8988T (cell line): ENCODE measurements around the gene RRM1.
"Not testable (repeated sequence)": the region's sequence is repeated elsewhere in the genome, so short reads cannot be mapped to it uniquely, and the experiment has no call there.

Source experiments
- DNase-seq: peaks from one replicate; pipeline ENCODE4 v3.0.0; 2011

RRM1 gene

DNA sequence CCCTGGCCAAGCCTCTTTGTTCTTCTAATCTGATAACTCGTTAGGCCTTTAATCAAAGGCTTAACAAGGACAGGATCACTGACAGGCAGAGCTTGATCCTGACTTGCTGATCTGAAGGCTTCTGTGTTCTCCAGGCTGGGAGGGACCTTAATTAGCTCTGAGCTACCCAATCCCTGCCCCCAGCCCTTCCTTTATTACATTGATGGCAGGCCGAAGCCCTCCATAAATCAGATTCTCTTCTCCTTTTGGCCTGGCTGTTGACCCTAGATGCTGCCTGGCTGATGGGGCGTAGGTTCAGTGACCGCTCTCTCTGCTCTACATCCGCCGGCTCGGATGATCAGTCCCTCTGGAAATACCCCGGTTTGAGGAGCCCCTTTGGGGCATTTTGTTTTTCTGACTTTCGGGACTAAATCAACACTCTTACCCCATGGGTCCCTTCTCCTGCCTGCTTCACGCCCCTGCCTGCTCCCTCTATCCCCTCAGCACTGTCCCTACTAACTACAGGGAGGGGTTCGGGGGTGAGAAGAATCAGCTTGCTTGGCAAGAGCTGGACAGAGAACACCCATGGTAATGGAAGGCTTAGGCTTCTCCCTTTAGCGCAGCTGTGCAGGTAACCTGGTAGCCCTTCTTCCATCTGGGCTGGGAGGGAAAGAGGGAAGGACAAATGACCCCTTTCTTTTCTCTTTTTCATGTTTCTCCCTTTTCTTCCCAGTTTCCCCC lies 10.0 kb upstream of the RRM1 start:
- no peak for DNase-seq

DNA sequence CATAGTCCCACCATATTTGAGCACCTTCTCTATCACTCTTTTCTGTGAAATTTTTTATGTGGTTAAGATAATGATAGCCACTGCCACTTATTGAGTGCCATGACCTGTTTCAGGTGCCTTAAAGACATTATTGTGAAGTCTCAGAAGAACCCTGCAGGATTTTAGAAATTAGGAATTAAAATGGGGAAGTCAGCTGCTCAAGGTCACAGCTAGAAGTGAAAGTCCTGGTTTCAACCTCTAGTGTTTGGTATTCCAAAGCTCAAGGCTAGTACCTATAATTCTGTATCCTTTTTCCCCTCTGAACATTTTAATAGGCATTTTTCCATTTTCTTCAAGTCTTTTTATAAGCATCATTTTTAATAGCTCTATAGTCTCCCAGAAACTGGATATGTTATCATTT lies 9.0 kb upstream of the RRM1 start:
- no peak for DNase-seq

DNA sequence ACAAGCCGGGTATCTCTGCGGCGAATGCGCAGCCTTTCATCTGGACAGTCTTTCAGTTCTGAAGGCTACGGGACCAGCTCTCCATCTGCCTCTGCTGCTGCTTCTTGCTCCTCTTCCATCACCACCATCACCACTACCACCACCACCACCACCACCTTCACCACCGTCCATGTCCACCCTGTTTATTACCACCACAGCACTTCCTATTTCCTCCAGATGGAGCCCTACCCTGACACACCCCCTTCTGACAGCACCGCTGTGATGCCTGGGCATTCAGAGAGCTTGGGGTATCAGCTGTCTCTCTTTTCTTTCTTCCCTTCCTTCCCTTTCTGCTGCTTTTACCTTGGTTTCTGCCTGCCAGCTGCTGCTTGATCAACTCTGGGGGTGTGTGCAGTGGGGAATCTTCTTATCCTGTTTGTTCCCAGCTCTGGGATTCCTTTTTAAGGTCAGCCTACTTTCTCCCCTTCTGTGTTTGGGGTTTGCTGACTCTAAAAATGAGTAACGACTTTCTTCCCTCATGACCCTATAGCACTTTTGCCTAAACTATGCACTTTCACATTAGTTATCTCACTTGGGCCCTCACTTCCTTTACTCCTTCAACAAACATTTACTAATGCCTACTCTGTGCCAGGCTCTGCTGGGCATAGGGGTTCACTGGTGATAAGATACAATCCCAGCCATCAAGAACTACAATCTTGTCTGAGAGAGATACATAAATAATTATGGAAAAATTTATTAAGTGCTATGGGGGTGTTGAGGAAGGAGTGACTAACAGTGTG lies 7.8 kb upstream of the RRM1 start:
- no peak for DNase-seq

DNA sequence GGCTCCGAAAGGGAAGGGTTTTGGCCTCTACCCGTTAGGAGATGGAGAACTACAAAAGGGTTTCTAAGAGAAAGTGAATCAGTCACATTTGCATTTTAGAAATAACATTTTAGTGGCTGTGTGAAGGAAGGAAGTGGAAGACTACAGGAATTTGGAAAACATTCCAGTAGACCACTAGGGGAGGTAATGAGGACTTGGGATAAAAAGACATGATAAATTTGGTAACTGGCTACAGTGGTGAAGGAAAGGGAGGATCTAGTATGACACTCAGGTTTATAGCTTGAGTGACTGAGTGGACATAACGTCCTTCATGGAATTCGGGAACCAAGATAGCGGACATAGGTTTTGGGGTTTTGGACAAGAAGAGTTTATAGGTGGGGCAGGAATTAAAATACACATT lies 7.0 kb upstream of the RRM1 start:
- no peak for DNase-seq

DNA sequence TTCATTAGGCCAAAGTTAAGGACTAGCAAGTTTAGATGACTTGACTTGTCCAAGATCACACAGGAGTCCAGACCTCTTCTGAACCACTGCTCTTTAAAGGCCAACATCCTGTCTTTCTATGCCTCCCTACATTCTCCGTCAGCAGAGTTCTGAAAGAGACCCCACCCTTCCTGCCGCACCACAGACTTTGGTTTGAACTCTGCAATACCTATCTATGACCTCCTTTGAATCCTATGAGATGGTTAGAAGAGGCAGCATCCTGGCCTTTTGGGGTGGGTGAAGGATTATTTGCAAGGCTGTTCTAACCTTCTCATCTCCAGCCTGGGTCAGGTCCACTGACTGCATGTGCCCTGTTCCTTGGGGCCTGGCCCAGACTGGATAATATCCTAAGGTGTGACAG lies 4.3 kb upstream of the RRM1 start:
- no peak for DNase-seq

DNA sequence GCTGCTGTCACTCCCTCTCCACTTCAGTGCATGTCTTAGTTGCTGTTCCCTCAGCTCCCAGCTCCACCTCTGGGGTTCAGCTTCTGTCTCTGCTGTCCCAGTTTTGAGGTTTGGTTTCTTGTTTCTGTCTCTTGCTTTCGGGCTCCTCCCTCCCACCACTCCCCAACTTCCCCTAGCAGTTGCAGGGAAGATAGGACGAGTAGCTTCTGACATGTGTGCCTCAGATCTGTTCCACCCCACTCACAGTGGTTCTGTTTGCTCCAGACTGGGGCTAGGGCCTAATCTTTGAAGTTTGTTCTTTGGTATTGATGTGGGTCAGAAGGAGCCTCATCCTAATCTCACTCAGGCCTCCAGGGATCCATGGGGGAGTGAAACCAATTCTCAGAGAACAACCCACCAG lies 2.6 kb upstream of the RRM1 start:
- DNase-seq = no peak

DNA sequence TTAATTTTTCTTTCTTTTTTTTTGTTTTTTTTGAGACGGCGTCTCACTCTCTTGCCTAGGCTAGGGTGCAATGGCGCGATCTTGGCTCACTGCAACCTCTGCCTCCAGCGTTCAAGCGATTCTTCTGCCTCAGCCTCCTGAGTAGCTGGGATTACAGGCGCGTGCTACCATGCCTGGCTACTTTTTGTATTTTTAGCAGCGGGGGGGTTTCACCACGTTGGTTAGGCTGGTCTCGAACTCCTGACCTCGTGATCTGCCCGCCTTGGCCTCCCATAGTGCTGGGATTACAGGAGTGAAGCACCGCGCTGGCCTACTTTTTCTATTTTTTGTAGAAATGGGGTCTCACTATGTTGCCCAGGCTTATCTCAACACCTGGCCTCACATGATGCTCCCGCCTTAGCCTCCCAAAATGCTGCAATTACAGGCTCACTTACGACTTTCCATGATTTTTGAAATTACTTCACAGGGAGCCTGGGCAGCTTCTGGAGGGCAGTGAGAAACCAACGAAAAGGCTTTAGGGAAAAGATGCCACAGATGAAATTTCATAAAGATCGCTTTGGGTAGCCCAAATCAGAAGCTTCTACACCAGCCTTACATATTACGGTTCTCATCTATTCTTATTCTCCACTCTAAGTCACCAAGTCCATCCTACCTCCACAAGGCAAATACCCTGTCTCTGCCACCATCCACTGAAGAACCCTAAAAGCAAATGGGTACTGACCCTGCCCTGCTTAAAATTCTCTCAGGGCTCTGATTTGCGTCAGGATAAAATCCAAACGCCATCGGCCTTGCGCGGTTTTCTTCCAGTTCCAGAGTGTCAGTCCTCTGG lies 866 bp upstream of the RRM1 start:
- no peak for DNase-seq

DNA sequence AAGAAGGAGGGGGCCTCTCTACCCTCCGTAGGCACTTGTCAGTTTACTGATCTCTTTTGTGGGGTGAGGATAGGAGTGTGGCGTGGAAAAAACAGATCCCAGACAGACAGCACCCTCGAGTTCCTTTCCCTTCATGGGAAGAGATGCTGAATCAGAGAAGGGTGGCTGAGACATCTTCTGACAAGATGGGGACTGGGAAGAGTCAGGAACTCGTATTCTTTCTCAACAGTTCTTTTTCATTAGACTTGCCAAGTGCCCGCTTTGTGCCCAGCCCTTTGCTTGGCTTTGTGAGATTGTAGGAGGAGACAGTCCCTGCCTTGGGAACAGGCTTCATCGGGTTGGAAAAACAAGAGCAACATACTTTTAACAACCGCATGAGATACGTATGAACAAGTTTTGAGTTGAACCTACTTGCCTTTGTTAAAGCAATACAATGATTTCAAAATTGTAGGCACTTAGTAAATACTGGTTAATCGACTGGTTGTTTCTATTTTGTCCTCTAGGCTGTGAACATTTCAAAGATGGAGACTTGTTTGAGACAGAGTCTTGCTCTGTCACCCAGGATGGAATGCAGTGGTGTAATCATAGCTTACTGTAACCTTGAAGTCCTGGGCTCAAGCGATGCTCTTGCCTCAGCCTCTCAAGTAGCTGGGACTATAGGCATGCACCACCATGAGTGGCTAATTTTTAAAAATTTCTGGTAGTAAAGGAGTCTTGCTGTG lies 1.1 kb downstream of the RRM1 start:
- no peak for DNase-seq

DNA sequence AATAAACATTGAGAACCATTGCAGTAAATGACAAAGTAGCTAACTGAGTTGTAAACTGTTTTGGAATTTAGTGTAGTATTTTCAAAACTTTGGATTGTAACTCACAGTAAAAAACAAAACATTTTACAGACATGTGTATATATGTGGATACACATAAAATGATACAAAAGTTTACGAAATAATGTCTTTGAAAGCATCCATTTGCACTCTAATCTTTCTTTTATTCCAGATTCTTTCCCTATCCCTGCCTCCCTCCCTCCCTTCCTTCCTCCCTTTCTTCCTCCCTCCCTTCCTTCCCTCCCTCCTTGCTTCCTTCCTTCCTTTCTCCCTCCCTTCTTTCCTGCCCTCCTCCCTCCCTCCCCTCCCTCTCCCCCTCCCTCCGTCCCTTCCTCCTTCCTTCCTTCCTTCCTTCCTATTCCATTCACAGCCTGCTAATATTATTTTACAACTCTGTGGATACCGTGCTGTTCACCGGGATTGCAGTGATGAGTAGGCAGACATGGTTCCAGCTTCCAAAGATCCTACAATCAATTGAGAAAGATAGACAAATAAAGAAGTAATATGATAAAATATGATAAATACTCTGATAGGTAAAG lies 3.5 kb downstream of the RRM1 start:
- no peak for DNase-seq

DNA sequence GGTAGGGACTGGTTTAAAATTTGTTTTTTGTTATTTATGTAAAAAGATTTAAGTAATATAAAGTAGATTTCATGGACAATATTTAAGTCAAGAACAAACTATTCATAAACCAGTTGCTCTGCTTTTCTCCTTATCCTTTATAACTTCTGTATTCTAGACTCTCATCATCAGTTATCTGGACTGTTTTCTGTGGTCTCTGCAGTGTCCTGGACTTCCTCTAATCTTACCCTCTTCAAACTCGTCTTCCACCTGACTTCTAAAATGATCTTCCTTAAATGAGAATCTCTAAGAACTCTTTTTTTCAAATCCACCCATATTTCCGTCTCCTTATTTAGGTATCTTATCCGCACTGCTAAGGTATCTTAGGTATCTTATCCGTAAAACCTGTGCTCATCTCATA lies 8.1 kb downstream of the RRM1 start:
- no peak for DNase-seq

DNA sequence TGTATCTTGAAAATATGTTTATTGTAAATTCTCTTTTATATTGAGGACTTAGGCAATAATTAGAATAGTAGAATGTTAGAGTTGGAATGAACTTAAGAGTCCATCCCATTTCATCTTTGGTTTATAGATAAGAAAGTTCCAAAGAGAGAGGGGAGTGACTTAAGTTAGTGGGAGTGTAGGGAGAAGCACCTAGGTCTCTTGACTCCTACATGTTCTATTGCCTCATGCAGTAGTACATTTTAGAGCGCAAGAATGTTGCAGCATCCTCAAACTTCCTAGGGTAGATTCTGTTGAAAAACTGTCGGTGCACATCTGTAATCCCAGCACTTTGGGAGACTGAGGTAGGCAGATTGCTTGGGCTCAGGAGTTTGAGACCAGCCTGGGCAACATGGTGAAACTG lies 8.7 kb downstream of the RRM1 start:
- no peak for DNase-seq

DNA sequence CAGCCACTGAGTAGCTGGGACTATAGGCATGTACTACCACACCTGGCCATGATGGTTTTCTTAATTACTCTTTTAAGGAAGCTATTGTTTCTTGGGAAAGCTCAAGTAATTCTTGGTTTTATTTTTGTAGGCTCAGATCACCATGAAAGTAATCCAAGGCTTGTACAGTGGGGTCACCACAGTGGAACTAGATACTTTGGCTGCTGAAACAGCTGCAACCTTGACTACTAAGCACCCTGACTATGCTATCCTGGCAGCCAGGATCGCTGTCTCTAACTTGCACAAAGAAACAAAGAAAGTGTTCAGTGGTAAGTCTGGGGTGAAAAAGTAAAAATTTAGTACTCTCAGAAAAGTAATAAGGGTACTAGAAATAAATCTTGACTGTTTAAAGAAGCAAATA lies 11.3 kb downstream of the RRM1 start:
- DNase-seq = no peak

DNA sequence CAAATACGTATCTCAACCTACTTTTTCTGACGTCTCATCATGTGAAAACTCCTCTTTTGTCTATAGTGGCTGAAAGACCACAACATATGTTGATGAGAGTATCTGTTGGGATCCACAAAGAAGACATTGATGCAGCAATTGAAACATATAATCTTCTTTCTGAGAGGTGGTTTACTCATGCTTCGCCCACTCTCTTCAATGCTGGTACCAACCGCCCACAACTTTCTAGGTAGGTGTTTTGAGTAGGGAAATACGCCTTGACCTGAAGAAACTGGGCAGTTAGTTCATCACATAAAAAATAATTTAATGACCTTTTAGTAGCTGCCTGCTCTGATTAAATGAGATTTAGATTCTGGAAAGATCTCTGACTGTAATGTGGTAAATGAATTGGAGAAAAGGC lies 17.2 kb downstream of the RRM1 start:
- no peak for DNase-seq

DNA sequence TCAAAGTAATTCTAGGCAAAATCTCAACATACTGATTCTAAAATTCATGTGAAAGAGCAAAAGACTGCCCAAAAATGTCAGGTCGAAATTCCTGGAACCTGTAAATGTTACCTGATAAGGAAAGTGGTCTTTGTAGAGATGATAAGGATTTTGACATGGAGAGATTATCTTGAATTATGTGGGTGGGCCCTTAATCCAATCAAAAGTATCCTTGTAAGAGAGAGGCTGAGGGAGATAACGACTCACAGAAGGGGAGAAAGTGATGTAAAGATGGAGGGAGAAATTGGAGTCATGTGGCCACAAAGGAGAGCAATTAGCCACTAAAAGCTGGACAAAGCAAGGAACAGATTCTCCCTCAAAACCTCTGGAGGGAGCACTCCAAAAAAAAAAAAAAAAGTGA lies 20.5 kb downstream of the RRM1 start:
- DNase-seq = no peak

DNA sequence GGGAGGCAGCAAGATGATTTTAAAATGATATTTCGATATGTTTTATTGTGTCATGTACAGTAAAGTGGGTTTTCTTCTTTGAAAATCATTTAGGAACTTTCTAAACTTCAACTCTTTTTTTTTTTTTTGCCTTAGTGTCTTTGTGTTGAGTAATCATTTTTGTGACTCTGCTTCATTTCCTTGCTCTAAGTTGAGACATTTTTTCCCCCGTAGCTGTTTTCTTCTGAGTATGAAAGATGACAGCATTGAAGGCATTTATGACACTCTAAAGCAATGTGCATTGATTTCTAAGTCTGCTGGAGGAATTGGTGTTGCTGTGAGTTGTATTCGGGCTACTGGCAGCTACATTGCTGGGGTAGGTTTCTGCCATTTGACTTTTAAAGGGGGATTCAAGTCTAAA lies 23.5 kb downstream of the RRM1 start:
- DNase-seq = no peak

DNA sequence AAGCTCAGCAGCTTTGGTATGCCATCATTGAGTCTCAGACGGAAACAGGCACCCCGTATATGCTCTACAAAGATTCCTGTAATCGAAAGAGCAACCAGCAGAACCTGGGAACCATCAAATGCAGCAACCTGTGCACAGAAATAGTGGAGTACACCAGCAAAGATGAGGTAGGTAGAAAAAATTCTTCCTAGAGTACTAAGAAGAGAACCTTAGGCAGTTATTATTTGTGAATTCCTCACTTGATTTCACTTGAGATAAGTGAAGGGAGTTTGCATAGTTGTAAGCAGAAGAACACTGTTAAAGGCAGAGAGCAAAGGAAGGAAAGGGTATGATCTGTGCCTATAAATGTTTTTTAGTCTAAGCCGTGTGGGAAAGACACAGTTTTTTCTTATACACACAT lies 28.6 kb downstream of the RRM1 start:
- DNase-seq = no peak

DNA sequence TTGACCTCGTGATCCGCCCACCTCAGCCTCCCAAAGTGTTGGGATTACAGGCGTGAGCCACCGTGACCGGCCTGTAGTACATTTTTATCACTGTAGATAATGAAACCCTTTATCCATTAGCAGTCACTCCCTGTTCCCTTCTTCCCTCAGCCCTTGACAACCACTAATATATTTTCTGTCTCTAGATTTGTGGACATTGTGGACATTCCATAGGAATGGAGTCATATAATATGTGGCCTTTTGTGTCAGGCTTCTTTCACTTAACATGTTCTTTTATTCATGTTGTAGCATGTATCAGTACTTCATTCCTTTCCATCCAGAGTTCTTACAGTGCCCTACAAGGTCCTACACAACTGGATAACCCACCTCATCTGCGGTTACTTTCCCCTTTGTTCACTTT lies 30.5 kb downstream of the RRM1 start:
- DNase-seq = no peak

DNA sequence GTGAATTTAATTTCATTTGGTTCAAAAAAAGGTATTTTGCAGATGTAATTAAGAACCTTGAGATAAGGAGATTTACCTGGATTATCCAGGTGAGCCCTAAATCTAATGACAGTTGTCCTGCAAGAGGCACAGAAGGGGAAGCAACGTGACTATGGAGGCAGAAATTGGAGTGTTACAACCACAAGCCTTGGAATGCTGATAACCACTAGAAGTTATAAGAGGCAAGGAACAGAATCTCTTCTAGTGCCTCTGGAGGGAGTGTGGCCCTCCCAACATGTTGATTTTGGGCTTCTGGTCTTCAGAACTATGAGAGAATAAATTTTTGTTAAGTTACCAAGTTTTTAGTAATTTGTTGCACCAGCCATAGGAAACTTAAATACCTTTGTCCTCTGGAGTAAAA lies 32.8 kb downstream of the RRM1 start:
- no peak for DNase-seq

DNA sequence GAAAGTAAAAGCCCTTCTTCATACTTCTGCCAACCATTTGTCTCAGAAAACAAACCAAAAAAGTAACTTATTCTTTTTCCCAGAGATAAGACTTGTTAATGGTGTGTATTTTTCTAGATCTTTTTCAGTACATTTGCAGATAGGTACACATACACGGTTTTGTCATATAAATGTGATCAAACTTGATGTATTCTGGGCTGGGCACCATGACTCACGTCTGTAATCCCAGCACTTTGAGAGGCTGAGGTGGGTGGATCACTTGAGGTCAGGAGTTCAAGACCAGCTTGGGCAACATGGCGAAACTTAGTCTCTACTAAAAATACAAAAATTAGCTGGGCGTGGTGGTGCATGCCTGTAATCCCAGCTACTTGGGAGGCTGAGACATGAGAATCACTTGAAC lies 35.6 kb downstream of the RRM1 start:
- DNase-seq = not testable (repeated sequence)

DNA sequence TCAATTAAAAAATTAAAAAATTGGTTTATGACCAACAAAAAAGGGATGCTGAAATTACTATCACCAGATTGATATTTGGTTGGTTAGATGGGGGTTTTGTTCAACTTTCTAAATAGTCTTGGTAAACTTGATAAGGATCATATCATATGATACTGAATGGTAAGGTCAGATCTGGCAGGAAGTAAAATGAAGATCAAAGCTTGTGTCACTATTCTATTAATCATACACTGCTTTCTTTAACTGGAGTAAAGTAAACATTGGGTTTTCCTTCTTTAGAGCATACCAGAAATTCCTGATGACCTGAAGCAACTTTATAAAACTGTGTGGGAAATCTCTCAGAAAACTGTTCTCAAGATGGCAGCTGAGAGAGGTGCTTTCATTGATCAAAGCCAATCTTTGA lies 40.2 kb downstream of the RRM1 start:
- DNase-seq = no peak

DNA sequence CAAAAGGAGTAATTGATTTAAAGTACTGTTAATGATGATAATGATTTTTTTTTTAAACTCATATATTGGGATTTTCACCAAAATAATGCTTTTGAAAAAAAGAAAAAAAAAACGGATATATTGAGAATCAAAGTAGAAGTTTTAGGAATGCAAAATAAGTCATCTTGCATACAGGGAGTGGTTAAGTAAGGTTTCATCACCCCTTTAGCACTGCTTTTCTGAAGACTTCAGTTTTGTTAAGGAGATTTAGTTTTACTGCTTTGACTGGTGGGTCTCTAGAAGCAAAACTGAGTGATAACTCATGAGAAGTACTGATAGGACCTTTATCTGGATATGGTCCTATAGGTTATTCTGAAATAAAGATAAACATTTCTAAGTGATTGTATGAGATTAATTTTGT lies 43.9 kb downstream of the RRM1 start:
- DNase-seq = no peak

DNA sequence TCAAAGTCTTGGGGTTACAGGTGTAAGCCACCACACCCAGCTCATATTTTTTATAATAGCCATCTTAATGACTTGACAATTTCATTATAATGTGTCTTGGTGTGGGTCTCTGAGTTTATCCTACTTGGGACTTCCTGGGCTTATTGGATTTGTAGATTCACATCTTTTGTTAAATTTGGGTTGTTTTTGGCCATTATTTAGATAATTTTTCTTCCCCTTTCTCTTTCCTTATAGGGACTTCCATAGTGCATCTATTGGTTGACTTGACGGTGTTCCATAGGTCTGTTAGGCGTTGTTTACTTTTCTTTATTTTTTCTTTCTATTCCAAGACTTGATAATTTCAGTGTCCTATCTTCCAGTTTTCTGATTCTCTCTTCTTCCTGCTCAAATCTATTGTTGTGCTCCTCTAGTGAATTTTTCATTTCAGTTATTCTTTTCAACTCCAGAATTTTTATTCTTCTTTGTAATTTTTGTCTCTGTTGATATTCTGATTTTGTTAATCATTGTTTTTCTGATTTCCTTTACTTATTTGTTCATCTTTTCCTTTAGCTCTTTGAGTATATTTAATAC lies 45.6 kb downstream of the RRM1 start:
- no peak for DNase-seq
